GM10266 (cell line): ENCODE measurements around the gene RAB7A.

Experiments
- DNase-seq: peaks from one replicate; pipeline ENCODE4 v3.0.0; 2012; ENCODE audit errors: extremely low spot score
- CTCF ChIP-seq: IDR thresholded peaks from 2 replicates; pipeline ENCODE4 v1.5.1; 2012; ENCODE audit warnings: mild to moderate bottlenecking, low read depth; ENCODE audit not compliant: control insufficient read depth, insufficient read depth; ENCODE audit errors: missing control alignments

Gene RAB7A

GRCh38 chr3:128775241-128775640, 49.3 kb downstream of the RAB7A start:
- no peak for TF ChIP-seq CTCF
- no peak for DNase-seq

- TF ChIP-seq CTCF, result no peak
- no peak for DNase-seq
These were observed 50.0 kb downstream of the RAB7A start for GRCh38 chr3:128775906-128776542.

- TF ChIP-seq CTCF, result no peak
- no peak for DNase-seq
These were observed 54.3 kb downstream of the RAB7A start for GRCh38 chr3:128780101-128780837.

- TF ChIP-seq CTCF, result no peak
- DNase-seq, result no peak
These were observed 55.2 kb downstream of the RAB7A start for GRCh38 chr3:128781164-128781563.

GRCh38 chr3:128782282-128783146, 56.5 kb downstream of the RAB7A start:
- no peak for DNase-seq
- no peak for TF ChIP-seq CTCF

- TF ChIP-seq CTCF, result no peak
- DNase-seq, result no peak
These were observed 57.8 kb downstream of the RAB7A start for GRCh38 chr3:128783774-128784173.
